HepG2 (cell line): ENCODE results near the gene LTA4H. TPM values are rescaled to one million over a fixed set of nuclear protein-coding genes. Genes with fewer than 3 reads are reported as not detected.

Source experiments
- ATAC-seq: fragments of 200-7000 bp; cut with Tn5 transposase; 3 replicates; pipeline ENCODE4 v1.9.1; 2020; ENCODE audit warnings: mild to moderate bottlenecking, moderate library complexity
- BruUV-seq: library from RNA; stranded (reverse); fragments of 400-500 nt; replicated peaks from 2 replicates; lab custom pipeline; 2021; lab: Mats Ljungman, UMichigan
- CTCF ChIA-PET: fragments of 300-600 bp; formaldehyde crosslinking; extraction: SDS; loops from one replicate; lab custom pipeline; 2021; ENCODE audit warnings: low total read pairs, inconsistent platforms, low intra/inter-chr PET ratio; lab: Yijun Ruan, JAX
- POLR2A ChIA-PET: fragments of 350-600 bp; sonication (Branson Sonifier 250); formaldehyde crosslinking; loops from one replicate; lab custom pipeline; 2020; ENCODE audit warnings: antibody characterized with exemption, inconsistent platforms; lab: Yijun Ruan, JAX
- DNase-seq: peaks from one replicate; pipeline ENCODE4 v3.0.0-alpha.2; 2015; ENCODE audit warnings: low spot score
- FAIRE-seq: peaks from 3 replicates; lab custom pipeline; 2011; peaks lifted over from hg19 to GRCh38; lab: Jason Lieb, UNC
- H2AFZ ChIP-seq: one replicate; pipeline ENCODE4 v1.6.1; 2011; ENCODE audit warnings: low read length, inconsistent platforms
- H3K27ac ChIP-seq: fragments of 300-600 bp; 3 replicates; pipeline ENCODE4 v1.8.0; 2011; ENCODE audit warnings: mixed run types, mild to moderate bottlenecking, mixed read lengths, low read length, inconsistent platforms; ENCODE audit not compliant: insufficient read depth; ENCODE audit errors: extremely low read length
- H3K27me3 ChIP-seq, 2 experiments: fragments of 200-600 bp in 1 of 2; 2 replicates in 1 of 2; 3 replicates in 1 of 2; pipeline versions ENCODE4 v1.6.0 to v1.8.0; 2011; ENCODE audit warnings: low read length in 2 of 2, mild to moderate bottlenecking in 2 of 2, moderate library complexity in 2 of 2, inconsistent platforms in 1 of 2; ENCODE audit not compliant: insufficient read depth in 2 of 2, control insufficient read depth in 1 of 2
- H3K36me3 ChIP-seq, 2 experiments: fragments of 200-600 bp in 1 of 2; replicated peaks in 1 of 2; 2 replicates in 1 of 2; 3 replicates in 1 of 2; pipeline versions ENCODE4 v1.5.1 to v1.8.0; 2011; ENCODE audit warnings: low read length in 2 of 2, inconsistent platforms in 1 of 2; ENCODE audit not compliant: insufficient read depth in 2 of 2, control insufficient read depth in 1 of 2
- H3K4me1 ChIP-seq: 2 replicates; pipeline ENCODE4 v1.5.1; 2012; ENCODE audit warnings: low read length, inconsistent platforms; ENCODE audit not compliant: insufficient read depth
- H3K4me2 ChIP-seq: 2 replicates; pipeline ENCODE4 v1.6.0; 2011; ENCODE audit warnings: low read depth, low read length, inconsistent platforms
- H3K4me3 ChIP-seq, 3 experiments: fragments of 200-600 bp in 1 of 3; sonication (generic), shearing (Covaris generic) in 1 of 3; replicated peaks in 1 of 3; 2 replicates each; pipeline ENCODE4 v1.5.1; 2011 to 2016; ENCODE audit warnings: low read length in 3 of 3, inconsistent platforms in 2 of 3, low read depth in 2 of 3, mild to moderate bottlenecking in 2 of 3, control low read depth in 1 of 3, mixed read lengths in 1 of 3; ENCODE audit not compliant: insufficient read depth in 1 of 3
- H3K79me2 ChIP-seq: one replicate; pipeline ENCODE4 v1.6.1; 2011; ENCODE audit warnings: low read length, inconsistent platforms; ENCODE audit not compliant: insufficient read depth
- H3K9ac ChIP-seq: 2 replicates; pipeline ENCODE4 v1.6.0; 2011; ENCODE audit warnings: mild to moderate bottlenecking, low read depth, low read length, inconsistent platforms; ENCODE audit not compliant: insufficient read depth
- H3K9me3 ChIP-seq: 2 replicates; pipeline ENCODE4 v1.5.1; 2012; ENCODE audit warnings: mild to moderate bottlenecking, low read length
- H4K20me1 ChIP-seq: 2 replicates; pipeline ENCODE4 v1.6.0; 2011; ENCODE audit warnings: inconsistent platforms, mild to moderate bottlenecking, low read length, moderate library complexity; ENCODE audit not compliant: insufficient read depth
- AGO2 ChIP-seq: fragments of 200-400 bp; formaldehyde crosslinking; optimal IDR thresholded peaks from 2 replicates; pipeline ENCODE3; 2017; ENCODE audit warnings: mild to moderate bottlenecking, low read depth, low read length, moderate library complexity
- CREB3 ChIP-seq: sonication (generic); formaldehyde crosslinking; IDR thresholded peaks from 2 replicates; pipeline ENCODE4 v1.5.0; 2020; ENCODE audit warnings: missing genetic modification reagents
- ZBTB38 ChIP-seq: sonication (generic); formaldehyde crosslinking; IDR thresholded peaks from 2 replicates; pipeline ENCODE4 v1.5.1; 2020; ENCODE audit warnings: mild to moderate bottlenecking, missing genetic modification reagents
- ZNF619 ChIP-seq: sonication (generic); formaldehyde crosslinking; IDR thresholded peaks from 2 replicates; pipeline ENCODE4 v1.4.0; 2020; ENCODE audit warnings: mild to moderate bottlenecking, missing genetic modification reagents
- ZNF687 ChIP-seq: sonication (generic); formaldehyde crosslinking; IDR thresholded peaks from 2 replicates; pipeline ENCODE4 v1.5.1; 2020; ENCODE audit warnings: mild to moderate bottlenecking, missing genetic modification reagents, moderate library complexity
- ZNF773 ChIP-seq: sonication (generic); formaldehyde crosslinking; IDR thresholded peaks from 2 replicates; pipeline ENCODE4 v1.4.0; 2020; ENCODE audit warnings: missing genetic modification reagents, borderline replicate concordance
- ZNF83 ChIP-seq: sonication (generic); formaldehyde crosslinking; IDR thresholded peaks from 2 replicates; pipeline ENCODE4 v1.4.0; 2020; ENCODE audit warnings: missing genetic modification reagents, mild to moderate bottlenecking, borderline replicate concordance
- WGBS: methylation state at CpG from one replicate; pipeline ENCODE4 v1.1.6; 2017; ENCODE audit warnings: low lambda C conversion rate; 5-methylcytosine and 5-hydroxymethylcytosine counted together
- in situ Hi-C: cut with HindIII; loops from 2 replicates; pipeline ENCODE4 v1.10.0; 2017; ENCODE audit warnings: low pct_unique_long_range_greater_than_20kb; ENCODE audit not compliant: extremely low pct_ligation_motif_present
- intact Hi-C: fragments of 100-400 bp; cut with micrococcal nuclease; formaldehyde crosslinking; loops from one replicate; pipeline ENCODE4 v1.10.0; 2022; ENCODE audit not compliant: unreplicated experiment
- polyA plus RNA-seq, 8 experiments: library from polyadenylated mRNA; depleted of rRNA in 3 of 8; stranded (reverse) in 7 of 8; unstranded in 1 of 8; fragments of >200 nt; fragmentation: Illumina TruSeq in 4 of 8; extraction: Trizol in 4 of 8; gene quantifications; 2 replicates each; pipeline versions ENCODE4 v1.2.1 to v1.2.3, GENCODE V29; 2011 to 2016; ENCODE audit warnings: low read depth in 4 of 8, missing spikeins in 1 of 8, mixed read lengths in 1 of 8; ENCODE audit not compliant: insufficient read depth in 1 of 8
- total RNA-seq, 5 experiments: library from RNA; depleted of rRNA; stranded (reverse); fragments of >200 nt; fragmentation: Illumina TruSeq; extraction: Trizol; gene quantifications; 2 replicates each; pipeline ENCODE4 v1.2.3, GENCODE V29; 2016; ENCODE audit warnings: low read depth in 1 of 5

Gene LTA4H
- total and polyA plus RNA-seq, 2 of the 13 experiments (the other 11 are each of a cell fraction or from before 2014, with no cell fraction given): 87.5 to 90.4 TPM

- no peaks in the 10 kb centered on the region for H3K9me3 ChIP-seq
- H3K4me3 ChIP-seq: no peak overlapping the region
- 99% methylated on average over 24 of the region's 27 CpGs for WGBS
- peaks cover 0 to 1% of the 10 kb centered on the region in 2 experiments; a peak in 2 of 5 replicates for H3K36me3 ChIP-seq
- H3K4me1 ChIP-seq: peaks cover 47% of the 10 kb centered on the region
- TF ChIP-seq ZNF773 (no peak), ZNF687 (CRISPR knock-in tag) (peak; percentile 47), ZBTB38 (CRISPR knock-in tag) (peak; percentile 38; the same call in 1 of the 2 replicates), CREB3 (no peak), AGO2 (peak; percentile 21), ZNF83 (CRISPR knock-in tag) (no peak), ZNF619 (CRISPR knock-in tag) (no peak)
- no peak overlapping the region for H3K4me2 ChIP-seq
- CTCF ChIA-PET: no interaction called here
- POLR2A ChIA-PET: interaction anchor here (1.7 to 3.9 kb wide), 2 partner anchors 9 to 14 kb away, joined by 5 to 41 read pairs; partner anchors contain the start of genes AMDHD1 and CCDC38
- in situ Hi-C loops (no loop called here), intact Hi-C loops (loop anchor here (5.0 to 10.0 kb wide), 2 partner anchors 41 to 132 kb away; partner anchors contain the start of gene HAL)
- BruUV-seq: no TSS peak
- H4K20me1 ChIP-seq: no peaks in the 10 kb centered on the region
- H2AFZ ChIP-seq: no peak overlapping the region
- ATAC-seq (no peak; the same call in 2 of the 3 replicates), FAIRE-seq (no peak), DNase-seq (no peak)
- no peaks in the 10 kb centered on the region for H3K79me2 ChIP-seq
- H3K9ac ChIP-seq: no peak overlapping the region
- H3K27me3 ChIP-seq: no peaks in the 10 kb centered on the region
- no peak overlapping the region for H3K27ac ChIP-seq
Observed at GRCh38 chr12:95956557-95957145, 78.7 kb downstream of the LTA4H start.
